Breast epithelium (tissue), 3 donors: Measurements from ENCODE around the gene DOCK10.

Source experiments
- POLR2A ChIP-seq: fragments of 450-650 bp; IDR thresholded peaks from one replicate; pipeline ENCODE4 v1.6.1; 2016; ENCODE audit warnings: antibody characterized with exemption, mild to moderate bottlenecking, moderate library complexity
- POLR2AphosphoS5 ChIP-seq, 3 donors: sonication (generic); formaldehyde crosslinking; IDR thresholded peaks; one replicate each; pipeline ENCODE4 v1.6.1; 2017; ENCODE audit warnings: antibody characterized with exemption in 3 of 3
- TF ChIP-seq, protein P1 (sequence below), 3 donors: fragments of 450-650 bp; IDR thresholded peaks; one replicate each; pipeline ENCODE4 v1.5.1; 2016 to 2017; ENCODE audit warnings: antibody characterized with exemption in 3 of 3, mild to moderate bottlenecking in 3 of 3, moderate library complexity in 3 of 3

DNA sequence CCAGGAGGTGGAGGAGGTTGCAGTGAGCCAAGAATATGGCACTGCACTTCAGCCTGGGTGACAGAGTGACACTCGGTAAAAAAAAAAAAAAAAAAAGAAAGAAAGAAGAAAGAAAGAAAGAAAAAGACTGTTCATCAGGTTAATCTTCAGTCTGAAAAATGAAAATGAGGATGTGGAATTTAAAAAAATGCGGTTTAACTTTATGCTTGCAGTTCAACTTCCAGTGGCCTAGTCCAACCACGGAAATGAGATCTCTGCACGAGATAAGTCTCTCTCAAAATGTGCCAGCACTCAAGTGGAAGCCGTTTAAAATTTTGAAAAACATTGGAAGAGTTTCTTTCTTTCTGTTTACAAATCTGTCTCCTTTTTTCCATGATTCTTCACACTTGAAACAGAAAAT lies 112.1 kb downstream of the DOCK10 start:
- TF ChIP-seq POLR2A: no peak
- TF ChIP-seq, protein P1, sequence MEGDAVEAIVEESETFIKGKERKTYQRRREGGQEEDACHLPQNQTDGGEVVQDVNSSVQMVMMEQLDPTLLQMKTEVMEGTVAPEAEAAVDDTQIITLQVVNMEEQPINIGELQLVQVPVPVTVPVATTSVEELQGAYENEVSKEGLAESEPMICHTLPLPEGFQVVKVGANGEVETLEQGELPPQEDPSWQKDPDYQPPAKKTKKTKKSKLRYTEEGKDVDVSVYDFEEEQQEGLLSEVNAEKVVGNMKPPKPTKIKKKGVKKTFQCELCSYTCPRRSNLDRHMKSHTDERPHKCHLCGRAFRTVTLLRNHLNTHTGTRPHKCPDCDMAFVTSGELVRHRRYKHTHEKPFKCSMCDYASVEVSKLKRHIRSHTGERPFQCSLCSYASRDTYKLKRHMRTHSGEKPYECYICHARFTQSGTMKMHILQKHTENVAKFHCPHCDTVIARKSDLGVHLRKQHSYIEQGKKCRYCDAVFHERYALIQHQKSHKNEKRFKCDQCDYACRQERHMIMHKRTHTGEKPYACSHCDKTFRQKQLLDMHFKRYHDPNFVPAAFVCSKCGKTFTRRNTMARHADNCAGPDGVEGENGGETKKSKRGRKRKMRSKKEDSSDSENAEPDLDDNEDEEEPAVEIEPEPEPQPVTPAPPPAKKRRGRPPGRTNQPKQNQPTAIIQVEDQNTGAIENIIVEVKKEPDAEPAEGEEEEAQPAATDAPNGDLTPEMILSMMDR (IDR thresholded peaks at IDR 0.05): no peak
- no peak for TF ChIP-seq POLR2AphosphoS5 (IDR thresholded peaks at IDR 0.05)
